GM18507 (cell line): Measurements from ENCODE around the gene MC1R.
"Not testable (repeated sequence)": the region's sequence is repeated elsewhere in the genome, so short reads cannot be mapped to it uniquely, and the experiment has no call there.

Experiments
- DNase-seq: peaks from one replicate; pipeline ENCODE4 v3.0.0; 2011; ENCODE audit warnings: low read depth; ENCODE audit not compliant: insufficient read length; ENCODE audit errors: extremely low spot score
- FAIRE-seq: peaks from 2 replicates; lab custom pipeline; 2011; peaks lifted over from hg19 to GRCh38; lab: Jason Lieb, UNC

The MC1R gene

DNA sequence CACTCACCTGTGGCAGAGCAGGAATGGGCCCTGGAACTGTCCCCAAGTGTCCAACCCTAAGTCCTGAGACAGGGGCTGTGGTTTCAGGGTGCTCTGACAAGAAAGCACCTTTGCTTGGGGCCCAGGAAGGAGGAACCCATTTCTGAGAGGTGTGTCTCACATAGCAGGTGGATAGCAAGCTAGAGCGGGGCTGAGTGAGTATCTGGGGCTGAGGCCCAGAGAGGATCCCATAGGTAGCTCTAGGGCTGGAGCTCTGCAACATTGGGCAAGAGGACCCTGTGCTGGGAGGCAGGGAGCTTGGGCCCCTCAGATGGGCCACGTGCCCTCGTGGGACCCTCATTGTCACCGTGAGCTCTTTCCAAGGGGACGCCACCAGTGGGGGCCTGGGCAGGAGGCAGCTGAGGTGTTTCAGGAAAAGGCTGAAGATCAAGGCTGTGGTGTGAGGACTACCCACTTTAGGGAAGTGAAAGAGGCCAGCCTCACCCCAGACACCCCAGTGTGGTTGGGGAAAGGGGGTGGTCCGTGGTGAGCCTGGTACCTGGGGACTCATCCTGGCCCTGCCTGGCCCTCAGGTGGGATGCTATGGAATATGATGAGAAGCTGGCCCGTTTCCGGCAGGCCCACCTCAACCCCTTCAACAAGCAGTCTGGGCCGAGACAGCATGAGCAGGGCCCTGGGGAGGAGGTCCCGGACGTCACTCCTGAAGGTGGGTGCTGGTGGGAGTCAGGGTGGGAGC, 35.2 kb downstream of the MC1R start:
- peak; percentile 62 for DNase-seq
- FAIRE-seq, result peak; percentile 84

DNA sequence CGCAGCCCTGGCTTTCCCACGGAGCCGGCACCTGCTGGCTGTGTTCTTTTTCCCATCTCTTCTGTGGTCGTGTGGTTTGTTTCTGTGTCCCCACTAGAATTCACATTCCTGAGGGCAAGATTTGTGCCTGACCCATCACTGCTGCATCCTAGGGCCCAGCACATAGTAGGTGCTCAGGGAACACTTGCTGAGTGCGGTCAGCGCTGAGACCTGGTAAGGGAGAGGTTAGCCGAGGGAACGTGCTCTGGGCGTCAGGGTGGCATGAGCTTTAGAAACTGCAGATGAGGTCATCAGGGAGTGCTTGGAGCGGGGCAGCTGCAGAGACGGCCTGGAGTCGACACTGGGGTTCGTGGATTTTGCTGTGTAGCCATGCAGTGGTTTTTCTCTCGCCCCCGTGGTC, 35.8 kb downstream of the MC1R start:
- DNase-seq, result no peak
- peak; percentile 9 for FAIRE-seq

DNA sequence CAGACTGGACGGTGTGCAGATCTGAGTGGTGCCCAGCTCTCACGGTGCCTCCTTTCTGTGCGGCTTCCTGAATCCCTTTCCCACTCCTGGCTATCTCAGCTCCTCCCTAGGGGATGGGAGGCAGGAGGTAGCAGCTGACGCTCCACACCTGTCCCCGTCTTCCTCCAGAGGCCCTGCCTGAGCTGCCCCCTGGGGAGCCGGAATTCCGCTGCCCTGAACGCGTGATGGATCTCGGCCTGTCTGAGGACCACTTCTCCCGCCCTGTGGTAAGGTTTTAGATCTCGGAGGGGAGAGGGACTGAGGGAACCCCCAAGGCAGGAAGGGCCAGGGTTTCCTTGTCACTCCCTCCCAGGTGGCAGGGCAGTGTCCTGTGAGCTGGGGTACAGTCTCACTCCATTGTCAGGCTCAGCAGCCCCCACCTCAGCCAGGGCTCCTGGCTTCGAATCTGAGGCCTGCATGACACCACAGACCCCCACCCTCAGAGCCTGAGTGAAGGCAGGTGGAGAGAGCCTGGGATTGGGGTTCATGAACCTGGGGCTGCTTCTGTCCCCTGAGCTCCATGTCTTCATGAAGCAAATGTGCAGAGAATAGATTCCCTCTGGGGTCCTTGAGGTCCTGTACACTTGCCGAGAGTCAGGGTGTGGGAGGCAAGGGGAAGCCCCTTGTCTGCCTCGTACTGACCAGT, 36.5 kb downstream of the MC1R start:
- no peak for FAIRE-seq
- no peak for DNase-seq

DNA sequence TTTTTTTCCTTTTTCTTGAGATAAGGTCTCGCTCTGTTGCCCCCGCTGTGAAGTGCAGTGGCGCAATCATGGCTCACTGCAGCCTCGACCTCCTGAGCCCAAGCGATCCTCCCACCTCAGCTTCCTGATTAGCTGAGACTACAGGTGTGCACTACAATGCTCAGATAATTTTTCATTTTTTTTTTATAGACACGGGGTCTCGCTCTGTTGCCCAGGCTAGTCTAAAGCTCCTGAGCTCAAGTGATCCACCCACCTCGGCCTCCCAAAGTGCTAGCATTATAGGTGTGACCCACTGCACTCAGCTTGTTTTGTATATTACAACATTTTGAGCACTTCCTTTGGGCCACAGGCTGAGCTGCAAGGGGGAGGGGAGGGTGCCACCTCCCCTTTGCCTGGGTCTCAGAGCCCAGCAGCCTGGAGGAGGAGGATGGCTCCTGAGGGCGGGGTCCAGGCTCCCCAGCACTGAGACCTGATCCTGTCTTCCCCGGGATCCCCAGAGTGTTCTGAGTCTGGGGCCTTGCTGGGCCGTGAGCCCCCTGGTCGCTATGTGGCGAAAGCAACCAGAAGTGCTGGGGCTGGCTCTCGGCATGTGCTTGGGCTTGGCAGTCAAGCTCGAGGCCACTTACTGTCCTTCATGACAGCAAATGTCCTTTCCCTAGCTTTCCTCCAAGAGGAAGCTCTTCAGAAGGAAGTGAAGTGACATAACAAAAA, 38.0 kb downstream of the MC1R start:
- no peak for DNase-seq
- FAIRE-seq, result no peak

DNA sequence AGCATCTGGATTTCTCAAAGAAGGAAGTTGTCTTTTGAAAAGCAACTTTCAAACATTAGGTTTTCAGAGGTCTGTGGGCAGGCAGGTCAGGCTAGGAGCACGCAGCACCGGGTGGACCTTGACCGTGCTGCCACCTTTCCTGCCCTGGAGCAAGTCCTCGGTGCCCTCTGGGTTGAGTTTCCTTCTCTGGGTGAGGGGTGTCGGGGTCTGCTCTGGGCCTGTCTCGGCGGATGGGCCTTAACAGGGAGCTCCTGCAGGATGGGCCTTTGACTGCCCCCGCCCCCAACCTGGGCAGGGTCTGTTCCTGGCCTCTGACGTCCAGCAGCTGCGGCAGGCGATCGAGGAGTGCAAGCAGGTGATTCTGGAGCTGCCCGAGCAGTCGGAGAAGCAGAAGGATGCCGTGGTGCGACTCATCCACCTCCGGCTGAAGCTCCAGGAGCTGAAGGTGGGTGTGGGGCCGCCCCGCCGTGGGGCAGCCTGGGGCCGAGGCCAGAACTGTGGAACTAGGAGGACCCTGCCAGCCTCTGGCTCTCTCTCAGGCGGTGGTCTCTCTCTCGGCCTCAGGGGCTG, 38.6 kb downstream of the MC1R start:
- DNase-seq (no peak), FAIRE-seq (no peak)

DNA sequence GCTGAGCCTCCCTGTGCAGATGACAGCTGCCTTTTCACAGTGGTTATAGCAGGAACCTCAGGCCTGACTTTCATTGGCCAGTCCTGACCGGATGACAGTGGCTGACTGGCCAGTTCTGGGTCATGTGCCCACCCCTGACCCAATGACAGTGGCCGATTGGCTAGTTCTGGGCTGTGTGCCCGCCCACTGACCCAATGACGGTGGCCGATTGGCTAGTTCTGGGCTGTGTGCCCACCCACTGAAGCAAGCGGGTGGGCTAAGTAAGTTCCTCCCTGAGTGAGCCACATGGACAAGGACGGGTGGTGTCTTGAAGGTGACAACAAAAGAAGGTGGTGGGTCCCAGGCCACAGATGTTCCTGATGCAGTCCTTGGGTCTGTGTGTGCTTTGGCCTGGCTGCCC, 39.4 kb downstream of the MC1R start:
- DNase-seq (no peak), FAIRE-seq (no peak)

DNA sequence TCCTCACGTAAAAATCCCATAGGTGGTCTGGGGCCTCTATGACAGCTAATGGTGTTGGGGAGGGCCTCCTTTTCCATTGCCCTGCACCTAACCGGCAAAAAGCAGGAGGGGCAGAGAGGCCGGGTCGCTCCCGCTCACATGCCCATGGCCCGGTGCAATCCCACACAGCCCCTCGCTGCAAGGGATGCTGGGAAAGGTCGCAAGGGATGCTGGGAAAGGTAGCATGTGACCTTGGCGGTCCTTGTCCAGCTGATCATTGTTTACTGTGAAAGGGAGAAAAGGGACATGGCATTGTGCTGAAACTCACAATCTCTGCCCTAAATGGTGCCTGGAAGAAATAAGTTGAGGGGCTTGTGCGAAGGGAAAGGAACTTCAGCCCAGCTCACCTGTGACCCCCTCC, 39.9 kb downstream of the MC1R start:
- DNase-seq (no peak), FAIRE-seq (no peak)

DNA sequence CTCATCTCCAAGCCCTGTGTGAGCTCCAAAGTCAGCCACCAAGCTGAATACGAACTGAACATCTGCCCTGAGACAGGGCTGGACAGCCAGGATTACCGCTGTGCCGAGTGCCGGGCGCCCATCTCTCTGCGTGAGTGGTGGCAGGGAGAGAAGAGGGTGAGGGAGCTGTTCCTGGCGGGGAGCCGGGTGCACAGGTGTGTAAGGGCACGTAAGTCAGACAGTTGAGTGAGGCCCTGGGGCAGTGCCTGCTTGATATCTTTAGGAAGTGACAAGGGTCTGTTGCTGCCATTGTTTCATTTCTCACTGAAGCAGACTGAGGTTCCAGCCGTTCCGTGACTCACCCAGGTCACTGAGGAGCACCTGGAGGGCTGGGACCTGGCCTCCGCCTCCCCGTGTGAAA, 42.3 kb downstream of the MC1R start:
- FAIRE-seq, result no peak
- DNase-seq, result no peak

DNA sequence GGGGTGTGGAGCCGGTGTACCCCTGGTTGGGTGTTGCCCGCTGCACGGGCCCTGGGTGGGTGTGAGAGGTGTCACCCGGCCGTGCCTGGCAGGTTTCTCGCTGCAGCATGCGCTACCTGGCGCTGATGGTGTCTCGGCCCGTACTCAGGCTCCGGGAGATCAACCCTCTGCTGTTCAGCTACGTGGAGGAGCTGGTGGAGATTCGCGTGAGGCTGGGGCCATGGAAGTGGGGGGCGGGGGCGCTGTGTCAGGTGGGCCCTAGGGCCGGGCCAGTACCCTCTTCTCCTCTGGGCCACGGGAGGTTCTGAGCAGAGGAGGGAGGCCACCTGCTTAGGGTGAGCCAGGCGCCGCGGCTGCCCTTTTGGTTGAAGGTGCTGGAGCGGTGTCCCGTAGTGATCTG, 43.3 kb downstream of the MC1R start:
- DNase-seq (no peak), FAIRE-seq (no peak)

DNA sequence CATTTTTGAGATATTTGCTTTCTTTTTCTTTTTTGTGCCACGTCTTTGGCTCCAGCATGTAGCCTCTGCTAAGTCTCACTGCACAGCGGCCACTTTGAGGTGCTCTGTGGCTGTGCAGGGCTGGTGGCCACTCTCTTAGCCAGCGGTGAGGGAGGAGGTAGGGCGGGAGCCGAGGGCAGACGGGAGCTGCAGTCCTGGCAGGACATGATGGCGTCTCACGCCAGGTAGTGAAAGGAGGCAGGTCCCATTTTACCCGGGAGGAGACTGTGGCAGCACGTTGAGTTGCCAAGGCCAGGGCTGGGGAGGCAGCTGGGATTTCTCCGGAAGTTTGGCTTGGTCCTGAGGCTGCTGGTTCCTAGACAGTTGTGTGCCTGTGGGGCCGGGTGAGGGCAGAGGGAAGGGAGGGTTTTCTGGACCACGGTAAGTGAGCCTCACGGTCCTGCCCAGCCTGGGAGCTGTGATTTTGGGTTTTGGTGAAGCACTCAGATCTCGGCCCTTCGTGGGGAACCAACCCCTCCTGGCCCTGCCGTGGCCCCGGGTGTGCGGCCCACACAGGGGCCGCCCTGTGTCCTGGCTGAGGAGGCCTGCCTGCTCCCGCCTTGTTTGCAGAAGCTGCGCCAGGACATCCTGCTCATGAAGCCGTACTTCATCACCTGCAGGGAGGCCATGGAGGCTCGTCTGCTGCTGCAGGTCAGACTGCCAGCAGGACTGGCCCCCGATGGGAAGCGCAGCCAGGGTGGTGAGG, 44.3 kb downstream of the MC1R start:
- no peak for DNase-seq
- no peak for FAIRE-seq

DNA sequence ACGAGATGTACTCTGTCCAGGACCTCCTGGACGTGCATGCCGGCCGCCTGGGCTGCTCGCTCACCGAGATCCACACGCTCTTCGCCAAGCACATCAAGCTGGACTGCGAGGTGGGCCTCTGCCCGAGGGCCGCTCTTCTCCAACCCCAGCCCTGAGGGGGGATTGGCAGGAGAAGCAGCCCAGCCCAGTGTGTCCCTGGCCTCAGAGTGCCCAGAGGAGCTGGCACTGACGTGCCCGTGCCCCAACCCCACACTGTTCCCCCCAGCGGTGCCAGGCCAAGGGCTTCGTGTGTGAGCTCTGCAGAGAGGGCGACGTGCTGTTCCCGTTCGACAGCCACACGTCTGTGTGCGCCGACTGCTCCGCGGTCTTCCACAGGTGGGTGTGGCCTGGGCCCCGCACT, 45.5 kb downstream of the MC1R start:
- DNase-seq (no peak), FAIRE-seq (no peak)

DNA sequence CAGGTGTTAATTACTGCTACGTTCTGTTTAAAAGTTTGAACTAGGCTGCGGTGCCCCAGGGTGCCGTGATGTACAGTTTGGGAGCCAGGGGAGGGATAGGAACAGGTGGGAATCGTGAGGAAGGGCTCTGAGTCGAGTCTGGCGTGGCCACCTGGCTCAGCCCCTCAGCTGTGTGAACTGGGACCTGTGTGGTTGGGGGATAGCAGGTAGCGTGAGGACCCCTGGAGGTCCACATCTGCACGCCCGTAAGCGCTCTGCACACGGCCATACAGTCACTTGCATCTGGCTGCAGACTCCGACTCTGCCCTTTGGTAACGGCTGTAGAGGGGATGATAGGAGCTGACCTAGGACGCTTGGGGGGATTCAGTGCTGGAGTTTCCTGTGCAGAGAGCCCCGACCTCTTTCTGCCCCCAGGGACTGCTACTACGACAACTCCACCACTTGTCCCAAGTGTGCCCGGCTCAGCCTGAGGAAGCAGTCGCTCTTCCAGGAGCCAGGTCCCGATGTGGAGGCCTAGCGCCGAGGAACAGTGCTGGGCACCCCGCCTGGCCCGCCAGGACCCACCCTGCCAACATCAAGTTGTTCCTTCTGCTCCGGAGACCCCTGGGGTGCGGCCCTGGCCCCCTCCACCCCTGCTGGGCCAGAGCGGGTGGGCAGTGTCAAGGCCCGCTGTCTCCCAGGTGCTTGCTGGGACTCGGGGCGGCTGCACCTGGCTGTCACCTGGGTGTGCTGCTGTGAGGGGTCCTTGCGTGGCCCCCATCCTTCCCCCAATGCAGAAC, 47.0 kb downstream of the MC1R start:
- FAIRE-seq (no peak), DNase-seq (no peak)

DNA sequence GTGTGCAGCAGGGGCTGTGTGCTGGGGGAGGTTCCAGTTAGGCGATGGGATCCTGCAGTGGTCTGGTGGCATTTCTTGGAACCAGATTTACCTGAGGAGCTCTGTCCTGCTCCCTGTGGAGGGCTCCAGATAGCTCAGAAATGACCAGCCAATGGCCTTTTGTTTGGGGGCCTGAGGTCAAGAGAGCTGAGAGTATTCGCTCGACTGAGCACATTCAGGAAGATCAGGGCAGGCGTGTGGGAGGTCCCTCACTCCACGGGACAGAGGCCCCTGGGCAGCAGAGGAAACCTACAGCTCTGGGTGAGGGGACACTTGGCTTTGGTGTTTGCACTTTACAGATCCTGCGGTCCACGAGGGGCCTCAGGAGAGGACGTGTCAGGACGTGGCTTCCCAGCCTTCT, 48.1 kb downstream of the MC1R start:
- DNase-seq (no peak), FAIRE-seq (no peak)

DNA sequence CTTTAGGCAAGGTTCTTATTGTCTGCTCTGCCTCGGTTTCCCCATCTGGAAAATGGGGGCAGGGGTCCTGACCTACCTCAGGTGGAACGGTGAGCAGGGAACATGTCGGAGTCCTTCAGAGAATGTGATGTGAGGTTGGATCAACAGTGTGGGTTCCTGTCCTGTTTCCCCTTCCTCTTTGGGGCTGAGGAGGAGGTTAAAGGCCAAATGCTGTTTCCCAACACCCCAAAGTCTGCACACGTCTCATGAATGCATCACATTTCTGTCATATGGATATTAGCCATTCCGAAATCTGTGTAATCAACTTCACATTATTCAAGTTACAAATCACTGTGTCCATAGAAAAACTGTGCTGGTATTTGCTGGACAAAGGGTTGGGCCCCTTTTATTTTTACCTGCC, 48.8 kb downstream of the MC1R start:
- DNase-seq, FAIRE-seq: not testable (repeated sequence)

DNA sequence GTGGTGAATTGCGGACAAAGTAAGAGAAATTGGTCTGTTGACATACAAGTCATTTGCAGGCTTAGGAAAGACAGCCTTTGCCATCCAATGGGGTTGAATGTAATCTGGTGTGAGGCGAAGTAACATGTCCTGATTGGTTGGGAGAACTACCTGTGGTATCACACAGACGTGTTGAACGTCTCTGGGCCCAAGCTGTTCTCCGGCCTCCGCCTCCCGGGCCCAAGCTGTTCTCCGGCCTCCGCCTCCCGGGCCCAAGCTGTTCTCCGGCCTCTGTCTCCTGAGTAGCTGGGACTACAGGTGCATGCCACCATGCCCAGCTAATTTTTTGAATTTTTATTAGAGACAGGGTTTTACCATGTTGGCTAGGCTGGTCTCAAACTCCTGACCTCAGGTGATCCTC, 49.4 kb downstream of the MC1R start:
- not testable (repeated sequence) for FAIRE-seq, DNase-seq

DNA sequence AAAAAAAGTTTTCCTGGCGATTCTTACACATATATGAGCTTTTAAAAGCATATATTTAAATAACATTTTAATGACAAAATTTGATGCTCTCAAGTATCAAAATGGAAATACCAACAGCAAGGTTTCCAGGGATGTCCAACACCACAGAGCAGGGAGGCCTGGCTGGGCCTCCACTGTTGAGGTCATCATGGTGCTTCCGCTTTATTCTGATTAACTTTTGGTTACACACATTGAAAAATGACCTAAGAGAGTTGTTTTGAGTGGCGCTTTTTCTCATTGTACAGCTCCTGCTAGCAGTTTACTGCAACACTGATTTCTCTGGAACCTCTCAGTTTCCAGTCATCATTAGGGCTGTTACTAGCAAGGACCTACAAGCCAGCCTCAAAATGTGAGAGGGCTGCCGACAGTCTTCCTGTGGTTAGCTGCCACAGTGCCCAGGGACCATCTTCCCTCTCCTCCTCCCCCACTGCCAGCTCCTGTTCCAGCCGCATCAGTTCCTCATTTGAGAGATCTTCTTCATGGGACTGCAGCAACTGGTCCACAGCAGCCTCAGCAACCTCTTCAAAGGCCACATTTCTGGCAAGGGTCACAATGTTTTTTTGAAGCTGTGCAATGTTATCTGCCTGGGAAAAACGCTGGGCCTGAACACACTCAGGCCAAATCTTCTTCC, 51.2 kb downstream of the MC1R start:
- no peak for FAIRE-seq
- DNase-seq, result no peak
